Large intestine (tissue), 3 donors: ENCODE results near the gene TMEM131. TPM values are rescaled to one million over a fixed set of nuclear protein-coding genes. Genes with fewer than 3 reads are reported as not detected.
A peak's percentile ranks its signal among the peaks of the same experiment; 100 is the strongest.

Experiments
- DNase-seq, 2 donors: peaks; one replicate each; pipeline versions ENCODE4 v3.0.0 to v3.0.0-alpha.2; 2013
- H3K27ac ChIP-seq: one replicate; pipeline ENCODE4 v1.5.1; 2013; ENCODE audit warnings: low read length
- H3K27me3 ChIP-seq: 2 replicates; pipeline ENCODE4 v1.6.1; 2013; ENCODE audit warnings: low read length; ENCODE audit not compliant: control insufficient read depth, insufficient read depth
- H3K36me3 ChIP-seq: 2 replicates; pipeline ENCODE4 v1.6.1; 2013; ENCODE audit warnings: low read length; ENCODE audit not compliant: control insufficient read depth, insufficient read depth
- H3K4me1 ChIP-seq: one replicate; pipeline ENCODE4 v1.6.1; 2013; ENCODE audit warnings: low read length; ENCODE audit not compliant: control insufficient read depth, insufficient read depth
- H3K4me3 ChIP-seq: one replicate; pipeline ENCODE4 v1.5.1; 2013; ENCODE audit warnings: low read length
- H3K9me3 ChIP-seq: one replicate; pipeline ENCODE4 v1.6.1; 2013; ENCODE audit warnings: mild to moderate bottlenecking, low read depth, low read length, moderate library complexity; ENCODE audit not compliant: control insufficient read depth
- WGBS: methylation state at CpG from one replicate; pipeline ENCODE4 v1.1.5; 2013; ENCODE audit warnings: low lambda C conversion rate; ENCODE audit not compliant: insufficient coverage; 5-methylcytosine and 5-hydroxymethylcytosine counted together
- polyA plus RNA-seq: library from polyadenylated mRNA; unstranded; fragments of 120-200 nt; gene quantifications from one replicate; pipeline ENCODE4 v1.2.1, GENCODE V29; 2013

TMEM131 gene
- polyA plus RNA-seq, 1 donor, result 41.2 TPM

GRCh38 chr2:97708608-97709007 is 287.1 kb downstream of the TMEM131 start:
- no CpG with 5 or more reads among the region's 8 CpGs for WGBS
- no peak overlapping the region for H3K27ac ChIP-seq
- H3K4me1 ChIP-seq, result peaks cover 3% of the 10 kb centered on the region
- H3K4me3 ChIP-seq, result no peak overlapping the region
- no peaks in the 10 kb centered on the region for H3K36me3 ChIP-seq
- no peak for DNase-seq
- H3K9me3 ChIP-seq, result no peaks in the 10 kb centered on the region
- no peaks in the 10 kb centered on the region for H3K27me3 ChIP-seq

- WGBS, result no CpG with 5 or more reads among the region's 4 CpGs
- Histone ChIP-seq H3K36me3 (no peaks in the 10 kb centered on the region), H3K9me3 (no peaks in the 10 kb centered on the region), H3K4me3 (no peak overlapping the region), H3K4me1 (peaks cover 3% of the 10 kb centered on the region), H3K27me3 (no peaks in the 10 kb centered on the region), H3K27ac (no peak overlapping the region)
- DNase-seq, result no peak
Observed at GRCh38 chr2:97708048-97708380, 287.7 kb downstream of the TMEM131 start.

- H3K27ac ChIP-seq, result no peak overlapping the region
- no peaks in the 10 kb centered on the region for H3K27me3 ChIP-seq
- peak in 1 of 2 donors; percentile 26 for DNase-seq
Observed at GRCh38 chr2:97707362-97708047, 288.2 kb downstream of the TMEM131 start.

GRCh38 chr2:97706708-97707345 is 288.9 kb downstream of the TMEM131 start:
- peaks cover 3% of the 10 kb centered on the region for H3K4me1 ChIP-seq
- DNase-seq, result no peak
- H3K4me3 ChIP-seq, result no peak overlapping the region
- H3K9me3 ChIP-seq, result no peaks in the 10 kb centered on the region
- H3K27me3 ChIP-seq, result no peaks in the 10 kb centered on the region
- H3K36me3 ChIP-seq, result no peaks in the 10 kb centered on the region
- H3K27ac ChIP-seq, result no peak overlapping the region
- WGBS, result 83% methylated on average over 1 of the region's 11 CpGs

More at GRCh38 chr2:97707362-97708047, 288.2 kb downstream of the TMEM131 start:
- Histone ChIP-seq H3K4me1 (peaks cover 3% of the 10 kb centered on the region), H3K9me3 (no peaks in the 10 kb centered on the region), H3K4me3 (no peak overlapping the region), H3K36me3 (no peaks in the 10 kb centered on the region)
- WGBS, result no CpG with 5 or more reads among the region's 11 CpGs

Other genes starting within 250 kb of the TMEM131 start
- gene VWA3B, start 91.2 kb upstream of the TMEM131 start, polyA plus RNA-seq, result 0.09 TPM